Smooth muscle cell (in vitro differentiated cells): Measurements from ENCODE around the gene MLST8. TPM values are rescaled to one million over a fixed set of nuclear protein-coding genes. Genes with fewer than 3 reads are reported as not detected.

Source experiments
- DNase-seq: peaks from one replicate; lab custom pipeline; 2025; ENCODE audit not compliant: unreplicated experiment; lab: John Stamatoyannopoulos, UW
- H2AFZ ChIP-seq: fragments of 200-600 bp; sonication (generic); 2 replicates; pipeline ENCODE4 v1.6.0; 2016; ENCODE audit warnings: antibody characterized with exemption, low read depth, mild to moderate bottlenecking
- H3F3A ChIP-seq: fragments of 200-600 bp; sonication (generic); 2 replicates; pipeline ENCODE4 v1.6.0; 2017; ENCODE audit warnings: antibody characterized with exemption, low read depth
- H3K27ac ChIP-seq: fragments of 200-600 bp; sonication (generic); 2 replicates; pipeline ENCODE4 v1.5.1; 2016; ENCODE audit warnings: low read depth, mild to moderate bottlenecking
- H3K27me3 ChIP-seq: fragments of 200-600 bp; sonication (generic); 2 replicates; pipeline ENCODE4 v1.6.1; 2016; ENCODE audit warnings: low read depth, mild to moderate bottlenecking
- H3K36me3 ChIP-seq: fragments of 200-600 bp; sonication (generic); 2 replicates; pipeline ENCODE4 v1.5.1; 2016; ENCODE audit warnings: low read depth
- H3K4me1 ChIP-seq: fragments of 200-600 bp; sonication (generic); 2 replicates; pipeline ENCODE4 v1.5.1; 2016; ENCODE audit warnings: low read depth
- H3K4me2 ChIP-seq: fragments of 200-600 bp; sonication (generic); 2 replicates; pipeline ENCODE4 v1.6.0; 2016; ENCODE audit warnings: mild to moderate bottlenecking
- H3K4me3 ChIP-seq: fragments of 200-600 bp; sonication (generic); 2 replicates; pipeline ENCODE4 v1.5.1; 2016; ENCODE audit warnings: mild to moderate bottlenecking
- H3K79me2 ChIP-seq: fragments of 200-600 bp; sonication (generic); 2 replicates; pipeline ENCODE4 v1.6.0; 2016; ENCODE audit warnings: low read depth, mild to moderate bottlenecking
- H3K9ac ChIP-seq: fragments of 200-600 bp; sonication (generic); 2 replicates; pipeline ENCODE4 v1.6.0; 2016; ENCODE audit warnings: low read depth
- H3K9me3 ChIP-seq: fragments of 200-600 bp; sonication (generic); replicated peaks from 2 replicates; pipeline ENCODE4 v1.5.1; 2016; ENCODE audit warnings: low read depth
- H4K20me1 ChIP-seq: fragments of 200-600 bp; sonication (generic); 2 replicates; pipeline ENCODE4 v1.6.0; 2016; ENCODE audit warnings: low read depth
- CTCF ChIP-seq: fragments of 200-600 bp; sonication (generic); IDR thresholded peaks from 2 replicates; pipeline ENCODE4 v1.5.1; 2017; ENCODE audit warnings: borderline replicate concordance, mild to moderate bottlenecking, antibody characterized with exemption; ENCODE audit not compliant: insufficient read depth, poor library complexity, severe bottlenecking
- WGBS: methylation state at CpG from one replicate; pipeline ENCODE4 v1.1.7; 2016; ENCODE audit warnings: low lambda C conversion rate; 5-methylcytosine and 5-hydroxymethylcytosine counted together
- polyA plus RNA-seq: library from polyadenylated mRNA; unstranded; fragments of >200 nt; fragmentation: Nextera tagmentation; extraction: Ambion mirVana; gene quantifications from 2 replicates; pipeline ENCODE4 v1.2.1, GENCODE V29; 2016
- total RNA-seq: library from RNA; depleted of rRNA; stranded (reverse); fragments of >200 nt; gene quantifications from 2 replicates; pipeline ENCODE4 v1.2.3, GENCODE V29; 2014

Gene MLST8
- total and polyA plus RNA-seq, 2 experiments from 2014 or later, result 37.2 to 67.0 TPM

- 79% methylated on average over 29 of the region's 29 CpGs for WGBS
- peaks cover 24% of the 10 kb centered on the region for H3K79me2 ChIP-seq
- no peak overlapping the region for H3K4me3 ChIP-seq
- no peak for DNase-seq
- no peak overlapping the region for H3K27ac ChIP-seq
- TF ChIP-seq CTCF, result no peak
- no peak overlapping the region for H2AFZ ChIP-seq
- H3K4me2 ChIP-seq, result no peak overlapping the region
- peaks cover 3% of the 10 kb centered on the region for H3K27me3 ChIP-seq
- H3K9me3 ChIP-seq, result no peaks in the 10 kb centered on the region
- H3K9ac ChIP-seq, result no peak overlapping the region
- H3F3A ChIP-seq, result no peaks in the 10 kb centered on the region
- H3K36me3 ChIP-seq, result no peaks in the 10 kb centered on the region
- peaks cover 2% of the 10 kb centered on the region for H3K4me1 ChIP-seq
- H4K20me1 ChIP-seq, result peaks cover 81% of the 10 kb centered on the region
Measured at GRCh38 chr16:2231016-2231931, 26.0 kb downstream of the MLST8 start.

GRCh38 chr16:2232094-2232990 lies 27.1 kb downstream of the MLST8 start:
- no peak for DNase-seq
- no peaks in the 10 kb centered on the region for H3K36me3 ChIP-seq
- no peak overlapping the region for H3K27ac ChIP-seq
- H3F3A ChIP-seq, result no peaks in the 10 kb centered on the region
- peaks cover 14% of the 10 kb centered on the region for H3K79me2 ChIP-seq
- H3K4me3 ChIP-seq, result no peak overlapping the region
- no peak overlapping the region for H2AFZ ChIP-seq
- H3K4me2 ChIP-seq, result no peak overlapping the region
- H3K9me3 ChIP-seq, result no peaks in the 10 kb centered on the region
- no peak overlapping the region for H3K9ac ChIP-seq
- WGBS, result 95% methylated on average over 39 of the region's 41 CpGs
- H4K20me1 ChIP-seq, result peaks cover 76% of the 10 kb centered on the region
- no peak for TF ChIP-seq CTCF
- H3K4me1 ChIP-seq, result peaks cover 12% of the 10 kb centered on the region
- peaks cover 14% of the 10 kb centered on the region for H3K27me3 ChIP-seq

GRCh38 chr16:2233046-2233775 lies 28.0 kb downstream of the MLST8 start:
- no peaks in the 10 kb centered on the region for H3K9me3 ChIP-seq
- no peak for DNase-seq
- peaks cover 73% of the 10 kb centered on the region for H4K20me1 ChIP-seq
- H3F3A ChIP-seq, result no peaks in the 10 kb centered on the region
- no peak overlapping the region for H2AFZ ChIP-seq
- no peaks in the 10 kb centered on the region for H3K36me3 ChIP-seq
- peaks cover 5% of the 10 kb centered on the region for H3K79me2 ChIP-seq
- no peak overlapping the region for H3K4me2 ChIP-seq
- 95% methylated on average over 24 of the region's 28 CpGs for WGBS
- no peak for TF ChIP-seq CTCF
- peaks cover 22% of the 10 kb centered on the region for H3K27me3 ChIP-seq
- no peak overlapping the region for H3K4me3 ChIP-seq
- no peak overlapping the region for H3K27ac ChIP-seq
- H3K4me1 ChIP-seq, result peaks cover 17% of the 10 kb centered on the region
- no peak overlapping the region for H3K9ac ChIP-seq
